HEK293 (cell line): ENCODE data around the gene TRIM13.

Source experiments
- CTCF ChIA-PET: fragments of 350-600 bp; formaldehyde crosslinking; extraction: SDS; loops from one replicate; lab custom pipeline; 2021; ENCODE audit warnings: antibody characterized with exemption; lab: Yijun Ruan, JAX
- POLR2A ChIA-PET: fragments of 300-600 bp; formaldehyde crosslinking; extraction: SDS; loops from one replicate; lab custom pipeline; 2020; ENCODE audit warnings: antibody characterized with exemption, inconsistent platforms; lab: Yijun Ruan, JAX
- H3K27ac ChIP-seq: fragments of 200-500 bp; sonication (Bioruptor generic); 2 replicates; pipeline ENCODE4 v1.5.1; 2014; ENCODE audit warnings: low read depth, low read length, control low read depth, inconsistent platforms; ENCODE audit errors: extremely low read depth
- H3K36me3 ChIP-seq, 2 experiments: fragments of 200-500 bp in 1 of 2; sonication (Bioruptor generic) in 1 of 2; 1 replicate in 1 of 2; 2 replicates in 1 of 2; pipeline ENCODE4 v1.5.1; 2014 to 2017; ENCODE audit warnings: inconsistent platforms in 2 of 2, low read length in 2 of 2; ENCODE audit not compliant: control insufficient read depth in 2 of 2, insufficient read depth in 1 of 2
- H3K4me1 ChIP-seq: fragments of 200-500 bp; sonication (Bioruptor generic); 2 replicates; pipeline ENCODE4 v1.5.1; 2014; ENCODE audit warnings: mild to moderate bottlenecking, low read length, inconsistent platforms; ENCODE audit not compliant: control insufficient read depth, insufficient read depth
- H3K4me3 ChIP-seq: 2 replicates; pipeline ENCODE4 v1.5.1; 2011; ENCODE audit warnings: low read depth, mild to moderate bottlenecking, control low read depth, low read length, moderate library complexity
- H3K9me3 ChIP-seq: fragments of 200-500 bp; sonication (Bioruptor generic); 2 replicates; pipeline ENCODE4 v1.5.1; 2014; ENCODE audit warnings: low read depth, low read length, inconsistent platforms; ENCODE audit not compliant: control insufficient read depth, insufficient read depth
- PRDM1 ChIP-seq: fragments of 450-650 bp; formaldehyde crosslinking; IDR thresholded peaks from 2 replicates; pipeline ENCODE4; 2016; ENCODE audit warnings: missing biosample characterization, missing genetic modification characterization
- PRDM4 ChIP-seq: fragments of 450-650 bp; formaldehyde crosslinking; IDR thresholded peaks from 2 replicates; pipeline ENCODE4 v1.5.1; 2017; ENCODE audit warnings: missing biosample characterization, missing genetic modification characterization
- ZNF121 ChIP-seq: fragments of 450-650 bp; formaldehyde crosslinking; IDR thresholded peaks from 2 replicates; pipeline ENCODE4 v1.5.1; 2016; ENCODE audit warnings: missing biosample characterization, missing genetic modification characterization
- ZNF214 ChIP-seq: fragments of 450-650 bp; formaldehyde crosslinking; IDR thresholded peaks from 2 replicates; pipeline ENCODE4 v1.5.1; 2017; ENCODE audit warnings: missing biosample characterization, mild to moderate bottlenecking, missing genetic modification characterization, borderline replicate concordance
- ZNF416 ChIP-seq: fragments of 450-650 bp; formaldehyde crosslinking; IDR thresholded peaks from 2 replicates; pipeline ENCODE4 v1.5.1; 2016; ENCODE audit warnings: missing biosample characterization, missing genetic modification characterization
- ZNF624 ChIP-seq: fragments of 450-650 bp; formaldehyde crosslinking; IDR thresholded peaks from 2 replicates; pipeline ENCODE4 v1.5.1; 2017; ENCODE audit warnings: missing biosample characterization, missing genetic modification characterization
- ZNF660 ChIP-seq: fragments of 450-650 bp; IDR thresholded peaks from 2 replicates; pipeline ENCODE4 v1.5.1; 2018; ENCODE audit warnings: missing biosample characterization, mild to moderate bottlenecking, missing genetic modification characterization
- TF ChIP-seq, protein P1 (sequence below): fragments of 450-650 bp; formaldehyde crosslinking; IDR thresholded peaks from 2 replicates; pipeline ENCODE4 v1.5.1; 2016; ENCODE audit warnings: missing biosample characterization, missing genetic modification characterization

TRIM13 gene

GRCh38 chr13:49998714-49999624 is 2.1 kb downstream of the TRIM13 start:
- CTCF ChIA-PET: interaction anchor here (1.5 to 2.3 kb wide), 2 partner anchors 23 to 70 kb away, joined by 4 to 9 read pairs; no protein-coding TSS in a partner anchor
- no peak overlapping the region for H3K4me3 ChIP-seq
- H3K4me1 ChIP-seq: 0 out of 2 replicates have a peak, but pooled peaks cover 3% of the 10 kb centered on the region
- peaks cover 13 to 31% of the 10 kb centered on the region in 2 experiments; a peak in 2 of 3 replicates for H3K36me3 ChIP-seq
- POLR2A ChIA-PET: interaction anchor here (2.4 kb wide), 1 partner anchor 82 kb away, joined by 23 read pairs; no protein-coding TSS in a partner anchor
- H3K9me3 ChIP-seq: no peaks in the 10 kb centered on the region
- no peak overlapping the region for H3K27ac ChIP-seq
- TF ChIP-seq ZNF121 (tag by site-specific recombination) (peak; percentile 49; the same call in 1 of the 2 replicates), PRDM1 (tag by site-specific recombination) (no peak)
- TF ChIP-seq, all 188 proteins: peak for 1

DNA sequence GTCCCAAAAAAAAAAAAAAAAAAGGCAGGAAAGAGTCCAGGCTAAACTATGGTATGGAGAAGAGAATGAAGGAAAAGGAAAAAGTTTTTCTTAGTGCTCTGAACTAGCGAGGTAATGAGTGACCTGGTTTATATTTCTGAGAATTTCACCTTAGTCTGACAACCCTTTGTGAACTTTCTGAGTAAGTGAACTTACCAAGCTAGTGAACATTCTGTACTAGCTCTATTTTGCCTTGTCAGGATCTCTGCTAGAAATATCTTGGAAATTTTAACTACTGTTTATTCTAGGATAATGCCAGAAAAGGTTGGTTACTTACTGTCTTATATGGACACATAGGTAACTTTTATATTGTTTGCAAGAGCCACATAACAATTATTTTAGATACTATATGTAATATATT is 4.4 kb downstream of the TRIM13 start:
- TF ChIP-seq, protein P1, sequence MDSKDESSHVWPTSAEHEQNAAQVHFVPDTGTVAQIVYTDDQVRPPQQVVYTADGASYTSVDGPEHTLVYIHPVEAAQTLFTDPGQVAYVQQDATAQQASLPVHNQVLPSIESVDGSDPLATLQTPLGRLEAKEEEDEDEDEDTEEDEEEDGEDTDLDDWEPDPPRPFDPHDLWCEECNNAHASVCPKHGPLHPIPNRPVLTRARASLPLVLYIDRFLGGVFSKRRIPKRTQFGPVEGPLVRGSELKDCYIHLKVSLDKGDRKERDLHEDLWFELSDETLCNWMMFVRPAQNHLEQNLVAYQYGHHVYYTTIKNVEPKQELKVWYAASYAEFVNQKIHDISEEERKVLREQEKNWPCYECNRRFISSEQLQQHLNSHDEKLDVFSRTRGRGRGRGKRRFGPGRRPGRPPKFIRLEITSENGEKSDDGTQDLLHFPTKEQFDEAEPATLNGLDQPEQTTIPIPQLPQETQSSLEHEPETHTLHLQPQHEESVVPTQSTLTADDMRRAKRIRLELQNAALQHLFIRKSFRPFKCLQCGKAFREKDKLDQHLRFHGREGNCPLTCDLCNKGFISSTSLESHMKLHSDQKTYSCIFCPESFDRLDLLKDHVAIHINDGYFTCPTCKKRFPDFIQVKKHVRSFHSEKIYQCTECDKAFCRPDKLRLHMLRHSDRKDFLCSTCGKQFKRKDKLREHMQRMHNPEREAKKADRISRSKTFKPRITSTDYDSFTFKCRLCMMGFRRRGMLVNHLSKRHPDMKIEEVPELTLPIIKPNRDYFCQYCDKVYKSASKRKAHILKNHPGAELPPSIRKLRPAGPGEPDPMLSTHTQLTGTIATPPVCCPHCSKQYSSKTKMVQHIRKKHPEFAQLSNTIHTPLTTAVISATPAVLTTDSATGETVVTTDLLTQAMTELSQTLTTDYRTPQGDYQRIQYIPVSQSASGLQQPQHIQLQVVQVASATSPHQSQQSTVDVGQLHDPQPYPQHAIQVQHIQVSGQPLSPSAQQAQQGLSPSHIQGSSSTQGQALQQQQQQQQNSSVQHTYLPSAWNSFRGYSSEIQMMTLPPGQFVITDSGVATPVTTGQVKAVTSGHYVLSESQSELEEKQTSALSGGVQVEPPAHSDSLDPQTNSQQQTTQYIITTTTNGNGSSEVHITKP: peak; percentile 47; the same call in 1 of the 2 replicates
- TF ChIP-seq PRDM4 (tag by site-specific recombination): no peak
- peaks cover 23 to 40% of the 10 kb centered on the region in 2 experiments; a peak in 2 of 3 replicates for H3K36me3 ChIP-seq
- no peaks in the 10 kb centered on the region for H3K9me3 ChIP-seq
- CTCF ChIA-PET: interaction anchor here (0.6 kb wide), 1 partner anchor 802 kb away, joined by 3 read pairs; no protein-coding TSS in a partner anchor
- H3K4me3 ChIP-seq: no peak overlapping the region
- 0 out of 2 replicates have a peak, but pooled peaks cover 3% of the 10 kb centered on the region for H3K4me1 ChIP-seq
- no peak overlapping the region for H3K27ac ChIP-seq
- POLR2A ChIA-PET: interaction anchor here (0.9 kb wide), 1 partner anchor 208 kb away, joined by 9 read pairs; the partner anchor contains the start of gene KPNA3

GRCh38 chr13:50006426-50007135 is 9.7 kb downstream of the TRIM13 start:
- no peaks in the 10 kb centered on the region for H3K4me1 ChIP-seq
- H3K4me3 ChIP-seq: no peak overlapping the region
- H3K36me3 ChIP-seq: peaks cover 14 to 30% of the 10 kb centered on the region in 2 experiments; a peak in 2 of 3 replicates
- no peak overlapping the region for H3K27ac ChIP-seq
- ChIA-PET CTCF (interaction anchor here (0.6 kb wide), 1 partner anchor 576 kb away, joined by 3 read pairs; no protein-coding TSS in a partner anchor), POLR2A (no interaction called here)
- H3K9me3 ChIP-seq: no peaks in the 10 kb centered on the region
- TF ChIP-seq ZNF416 (tag by site-specific recombination) (no peak), ZNF624 (tag by site-specific recombination) (no peak), ZNF214 (tag by site-specific recombination) (no peak), ZNF660 (no peak)
